Measurements from ENCODE around the gene MKKS. TPM values are rescaled to one million over a fixed set of nuclear protein-coding genes. Genes with fewer than 3 reads are reported as not detected.

The MKKS gene
- total and polyA plus RNA-seq, 2 of the 13 experiments (the other 11 are each of a cell fraction or from before 2014, with no cell fraction given) = 26.7 to 34.5 TPM

DNA sequence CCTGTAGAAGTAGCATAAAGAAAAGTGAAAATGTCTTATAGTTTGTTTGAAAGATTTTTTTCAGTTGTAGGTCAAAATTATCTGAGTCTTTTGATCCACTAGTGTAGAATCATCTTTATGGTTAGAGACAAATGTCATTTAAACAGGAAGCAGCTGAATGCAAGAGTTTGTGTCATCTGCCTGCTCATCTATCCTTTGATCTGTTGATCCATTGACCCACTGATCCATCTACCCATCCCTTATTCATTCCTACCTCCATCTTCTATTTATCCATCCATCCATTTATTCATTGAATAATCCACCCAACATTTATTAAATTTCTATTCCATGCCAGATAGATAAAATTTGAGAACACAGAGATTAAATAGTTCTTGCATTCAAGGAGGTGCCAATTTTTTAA, 62.6 kb downstream of the MKKS start (continued):
- TF ChIP-seq CREB1 (IDR thresholded peaks at IDR 0.05) = no peak
- peak; percentile 28; the same call in 1 of the 2 replicates for TF ChIP-seq CREB1 (CRISPR knock-in tag; IDR thresholded peaks at IDR 0.05)
- no peak for TF ChIP-seq SRF (IDR thresholded peaks at IDR 0.05; ENCODE audit: low read depth, low read length)
- TF ChIP-seq, protein P1, sequence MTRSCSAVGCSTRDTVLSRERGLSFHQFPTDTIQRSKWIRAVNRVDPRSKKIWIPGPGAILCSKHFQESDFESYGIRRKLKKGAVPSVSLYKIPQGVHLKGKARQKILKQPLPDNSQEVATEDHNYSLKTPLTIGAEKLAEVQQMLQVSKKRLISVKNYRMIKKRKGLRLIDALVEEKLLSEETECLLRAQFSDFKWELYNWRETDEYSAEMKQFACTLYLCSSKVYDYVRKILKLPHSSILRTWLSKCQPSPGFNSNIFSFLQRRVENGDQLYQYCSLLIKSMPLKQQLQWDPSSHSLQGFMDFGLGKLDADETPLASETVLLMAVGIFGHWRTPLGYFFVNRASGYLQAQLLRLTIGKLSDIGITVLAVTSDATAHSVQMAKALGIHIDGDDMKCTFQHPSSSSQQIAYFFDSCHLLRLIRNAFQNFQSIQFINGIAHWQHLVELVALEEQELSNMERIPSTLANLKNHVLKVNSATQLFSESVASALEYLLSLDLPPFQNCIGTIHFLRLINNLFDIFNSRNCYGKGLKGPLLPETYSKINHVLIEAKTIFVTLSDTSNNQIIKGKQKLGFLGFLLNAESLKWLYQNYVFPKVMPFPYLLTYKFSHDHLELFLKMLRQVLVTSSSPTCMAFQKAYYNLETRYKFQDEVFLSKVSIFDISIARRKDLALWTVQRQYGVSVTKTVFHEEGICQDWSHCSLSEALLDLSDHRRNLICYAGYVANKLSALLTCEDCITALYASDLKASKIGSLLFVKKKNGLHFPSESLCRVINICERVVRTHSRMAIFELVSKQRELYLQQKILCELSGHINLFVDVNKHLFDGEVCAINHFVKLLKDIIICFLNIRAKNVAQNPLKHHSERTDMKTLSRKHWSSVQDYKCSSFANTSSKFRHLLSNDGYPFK (CRISPR knock-in tag; IDR thresholded peaks at IDR 0.05; ENCODE audit: borderline replicate concordance) = no peak
- 0 out of 2 replicates have a peak, but pooled peaks have one; percentile 21 for TF ChIP-seq NCOA2 (CRISPR knock-in tag; IDR thresholded peaks at IDR 0.05)
- TF ChIP-seq, protein P2, sequence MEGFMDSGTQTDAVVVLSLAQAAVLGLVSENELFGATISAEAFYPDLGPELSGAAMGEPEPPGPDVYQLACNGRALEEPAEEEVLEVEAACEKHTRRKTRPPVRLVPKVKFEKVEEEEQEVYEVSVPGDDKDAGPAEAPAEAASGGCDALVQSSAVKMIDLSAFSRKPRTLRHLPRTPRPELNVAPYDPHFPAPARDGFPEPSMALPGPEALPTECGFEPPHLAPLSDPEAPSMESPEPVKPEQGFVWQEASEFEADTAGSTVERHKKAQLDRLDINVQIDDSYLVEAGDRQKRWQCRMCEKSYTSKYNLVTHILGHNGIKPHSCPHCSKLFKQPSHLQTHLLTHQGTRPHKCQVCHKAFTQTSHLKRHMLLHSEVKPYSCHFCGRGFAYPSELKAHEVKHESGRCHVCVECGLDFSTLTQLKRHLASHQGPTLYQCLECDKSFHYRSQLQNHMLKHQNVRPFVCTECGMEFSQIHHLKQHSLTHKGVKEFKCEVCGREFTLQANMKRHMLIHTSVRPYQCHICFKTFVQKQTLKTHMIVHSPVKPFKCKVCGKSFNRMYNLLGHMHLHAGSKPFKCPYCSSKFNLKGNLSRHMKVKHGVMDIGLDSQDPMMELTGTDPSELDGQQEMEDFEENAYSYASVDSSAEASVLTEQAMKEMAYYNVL (CRISPR knock-in tag; IDR thresholded peaks at IDR 0.05; ENCODE audit: borderline replicate concordance) = peak; percentile 93
- TF ChIP-seq GFI1 (CRISPR knock-in tag; IDR thresholded peaks at IDR 0.05; ENCODE audit: borderline replicate concordance) = no peak

Data from HepG2 (cell line).